Measurements from ENCODE around the gene EMILIN3. TPM values are rescaled to one million over a fixed set of nuclear protein-coding genes. Genes with fewer than 3 reads are reported as not detected.

The EMILIN3 gene
- total RNA-seq, 5 donors from 2014 or later (not counting 1 experiment from before 2014, with no cell fraction given): not detected

GRCh38 chr20:41373251-41373783, 6.7 kb upstream of the EMILIN3 start:
- Histone ChIP-seq H3K9me3 (no peaks in the 10 kb centered on the region), H3K27ac (ENCODE audit: low read length) (no peak overlapping the region), H3K36me3 (ENCODE audit: control insufficient read depth in 2 of 2, extremely low read depth in 1 of 2, insufficient read depth in 1 of 2, low read length in 1 of 2) (no peaks in the 10 kb centered on the region), H3K4me1 (ENCODE audit: control insufficient read depth in 1 of 2, extremely low read depth in 1 of 2, insufficient read depth in 2 of 2, low read length in 2 of 2) (no peaks in the 10 kb centered on the region), H3K4me3 (ENCODE audit: control insufficient read depth in 1 of 2, extremely low read depth in 1 of 2, low read length in 1 of 2) (no peak overlapping the region), H3K27me3 (replicated peaks in 1 of 2; ENCODE audit: control insufficient read depth in 2 of 2, extremely low read depth in 1 of 2, insufficient read depth in 2 of 2, low read length in 1 of 2) (peaks cover 2 to 60% of the 10 kb centered on the region in 2 experiments)
- no peak for DNase-seq
- peaks cover 4 to 5% (median 5%) of the 10 kb centered on the region in 3 donors for H3K9me3 Mint-ChIP-seq
- H3K4me1 Mint-ChIP-seq: no peaks in the 10 kb centered on the region
- no peak for ATAC-seq (replicated peaks in 1 of 4)
- H3K4me3 Mint-ChIP-seq: no peak overlapping the region
- H3K27me3 Mint-ChIP-seq: peaks cover 39 to 73% of the 10 kb centered on the region in 2 donors
- POLR2A ChIA-PET: interaction anchor here in 1 of 2 donors (0.6 kb wide), 1 partner anchor 451 kb away, joined by 3 read pairs; no protein-coding TSS in a partner anchor
- no peak overlapping the region for H3K27ac Mint-ChIP-seq
- WGBS (ENCODE audit: insufficient coverage): 70% methylated on average over 11 of the region's 11 CpGs
- CTCF ChIA-PET: no interaction called here
- H3K36me3 Mint-ChIP-seq: no peaks in the 10 kb centered on the region

GRCh38 chr20:41371371-41371770, 4.8 kb upstream of the EMILIN3 start:
- CTCF ChIA-PET: no interaction called here
- H3K36me3 Mint-ChIP-seq: no peaks in the 10 kb centered on the region
- WGBS (ENCODE audit: insufficient coverage): 100% methylated on average over 1 of the region's 4 CpGs
- H3K27me3 ChIP-seq (replicated peaks in 1 of 2; ENCODE audit: control insufficient read depth in 2 of 2, extremely low read depth in 1 of 2, insufficient read depth in 2 of 2, low read length in 1 of 2): peaks cover 3 to 65% of the 10 kb centered on the region in 2 experiments
- H3K4me3 ChIP-seq (ENCODE audit: control insufficient read depth in 1 of 2, extremely low read depth in 1 of 2, low read length in 1 of 2): no peak overlapping the region
- H3K27ac ChIP-seq (ENCODE audit: low read length): no peak overlapping the region
- no peaks in the 10 kb centered on the region for H3K9me3 ChIP-seq
- no peak overlapping the region for H3K27ac Mint-ChIP-seq
- no peak for DNase-seq
- POLR2A ChIA-PET: no interaction called here
- H3K36me3 ChIP-seq (ENCODE audit: control insufficient read depth in 2 of 2, extremely low read depth in 1 of 2, insufficient read depth in 1 of 2, low read length in 1 of 2): no peaks in the 10 kb centered on the region
- no peak overlapping the region for H3K4me3 Mint-ChIP-seq
- peaks cover 38 to 68% of the 10 kb centered on the region in 2 donors for H3K27me3 Mint-ChIP-seq
- peaks cover 4 to 5% (median 5%) of the 10 kb centered on the region in 3 donors for H3K9me3 Mint-ChIP-seq
- no peaks in the 10 kb centered on the region for H3K4me1 ChIP-seq (ENCODE audit: control insufficient read depth in 1 of 2, extremely low read depth in 1 of 2, insufficient read depth in 2 of 2, low read length in 2 of 2)
- H3K4me1 Mint-ChIP-seq: peaks cover 0 to 7% (median 6%) of the 10 kb centered on the region in 3 donors
- ATAC-seq (replicated peaks in 1 of 4): no peak

GRCh38 chr20:41370176-41370575, 3.6 kb upstream of the EMILIN3 start:
- WGBS (ENCODE audit: insufficient coverage): 42% methylated on average over 2 of the region's 5 CpGs
- no peak for ATAC-seq (replicated peaks in 1 of 4)
- no peaks in the 10 kb centered on the region for H3K9me3 ChIP-seq

GRCh38 chr20:41369673-41370072, 3.1 kb upstream of the EMILIN3 start:
- Mint-ChIP-seq H3K4me1 (peaks cover 0 to 9% (median 7%) of the 10 kb centered on the region in 3 donors), H3K9me3 (peaks cover 4 to 5% (median 5%) of the 10 kb centered on the region in 3 donors), H3K36me3 (no peaks in the 10 kb centered on the region), H3K27me3 (peaks cover 40 to 66% of the 10 kb centered on the region in 2 donors), H3K27ac (no peak overlapping the region), H3K4me3 (no peak overlapping the region)
- WGBS (ENCODE audit: insufficient coverage): 13% methylated on average over 1 of the region's 2 CpGs
- H3K27ac ChIP-seq (ENCODE audit: low read length): no peak overlapping the region
- no peak overlapping the region for H3K4me3 ChIP-seq (ENCODE audit: control insufficient read depth in 1 of 2, extremely low read depth in 1 of 2, low read length in 1 of 2)
- DNase-seq (no peak), ATAC-seq (replicated peaks in 1 of 4) (no peak)
- ChIA-PET CTCF (no interaction called here), POLR2A (no interaction called here)
- H3K36me3 ChIP-seq (ENCODE audit: control insufficient read depth in 2 of 2, extremely low read depth in 1 of 2, insufficient read depth in 1 of 2, low read length in 1 of 2): no peaks in the 10 kb centered on the region
- H3K9me3 ChIP-seq: no peaks in the 10 kb centered on the region
- H3K27me3 ChIP-seq (replicated peaks in 1 of 2; ENCODE audit: control insufficient read depth in 2 of 2, extremely low read depth in 1 of 2, insufficient read depth in 2 of 2, low read length in 1 of 2): peaks cover 3 to 63% of the 10 kb centered on the region in 2 experiments
- no peaks in the 10 kb centered on the region for H3K4me1 ChIP-seq (ENCODE audit: control insufficient read depth in 1 of 2, extremely low read depth in 1 of 2, insufficient read depth in 2 of 2, low read length in 2 of 2)

More at GRCh38 chr20:41370176-41370575, 3.6 kb upstream of the EMILIN3 start:
- peaks cover 3 to 64% of the 10 kb centered on the region in 2 experiments for H3K27me3 ChIP-seq (replicated peaks in 1 of 2; ENCODE audit: control insufficient read depth in 2 of 2, extremely low read depth in 1 of 2, insufficient read depth in 2 of 2, low read length in 1 of 2)
- H3K36me3 ChIP-seq (ENCODE audit: control insufficient read depth in 2 of 2, extremely low read depth in 1 of 2, insufficient read depth in 1 of 2, low read length in 1 of 2): no peaks in the 10 kb centered on the region
- H3K4me1 Mint-ChIP-seq: peaks cover 0 to 9% (median 7%) of the 10 kb centered on the region in 3 donors
- CTCF ChIA-PET: no interaction called here
- POLR2A ChIA-PET: interaction anchor here in 1 of 2 donors (0.7 kb wide), 1 partner anchor 630 kb away, joined by 4 read pairs; no protein-coding TSS in a partner anchor
- no peaks in the 10 kb centered on the region for H3K36me3 Mint-ChIP-seq
- H3K27ac ChIP-seq (ENCODE audit: low read length): no peak overlapping the region
- DNase-seq: no peak
- no peak overlapping the region for H3K4me3 Mint-ChIP-seq
- peaks cover 38 to 62% of the 10 kb centered on the region in 2 donors for H3K27me3 Mint-ChIP-seq
- no peak overlapping the region for H3K4me3 ChIP-seq (ENCODE audit: control insufficient read depth in 1 of 2, extremely low read depth in 1 of 2, low read length in 1 of 2)
- peaks cover 4 to 5% (median 5%) of the 10 kb centered on the region in 3 donors for H3K9me3 Mint-ChIP-seq
- no peak overlapping the region for H3K27ac Mint-ChIP-seq
- no peaks in the 10 kb centered on the region for H3K4me1 ChIP-seq (ENCODE audit: control insufficient read depth in 1 of 2, extremely low read depth in 1 of 2, insufficient read depth in 2 of 2, low read length in 2 of 2)

GRCh38 chr20:41367956-41368355, 1.3 kb upstream of the EMILIN3 start:
- POLR2A ChIA-PET: no interaction called here
- CTCF ChIA-PET: no interaction called here
- Histone ChIP-seq H3K36me3 (ENCODE audit: control insufficient read depth in 2 of 2, extremely low read depth in 1 of 2, insufficient read depth in 1 of 2, low read length in 1 of 2) (no peaks in the 10 kb centered on the region), H3K4me1 (ENCODE audit: control insufficient read depth in 1 of 2, extremely low read depth in 1 of 2, insufficient read depth in 2 of 2, low read length in 2 of 2) (no peaks in the 10 kb centered on the region), H3K27ac (ENCODE audit: low read length) (no peak overlapping the region), H3K9me3 (no peaks in the 10 kb centered on the region), H3K27me3 (replicated peaks in 1 of 2; ENCODE audit: control insufficient read depth in 2 of 2, extremely low read depth in 1 of 2, insufficient read depth in 2 of 2, low read length in 1 of 2) (peaks cover 3 to 56% of the 10 kb centered on the region in 2 experiments), H3K4me3 (ENCODE audit: control insufficient read depth in 1 of 2, extremely low read depth in 1 of 2, low read length in 1 of 2) (no peak overlapping the region)
- Mint-ChIP-seq H3K36me3 (no peaks in the 10 kb centered on the region), H3K9me3 (peaks cover 4 to 5% (median 5%) of the 10 kb centered on the region in 3 donors), H3K4me3 (peak overlapping the region in 1 of 3 donors; percentile 79), H3K27me3 (peaks cover 34 to 55% of the 10 kb centered on the region in 2 donors), H3K4me1 (peaks cover 0 to 9% (median 7%) of the 10 kb centered on the region in 3 donors), H3K27ac (no peak overlapping the region)
- WGBS (ENCODE audit: insufficient coverage): 72% methylated on average over 2 of the region's 3 CpGs
- DNase-seq: no peak
- no peak for ATAC-seq (replicated peaks in 1 of 4)

GRCh38 chr20:41367393-41367695, 726 bp upstream of the EMILIN3 start:
- peaks cover 0 to 5% (median 5%) of the 10 kb centered on the region in 3 donors for H3K9me3 Mint-ChIP-seq
- Histone ChIP-seq H3K4me1 (ENCODE audit: control insufficient read depth in 1 of 2, extremely low read depth in 1 of 2, insufficient read depth in 2 of 2, low read length in 2 of 2) (no peaks in the 10 kb centered on the region), H3K9me3 (no peaks in the 10 kb centered on the region), H3K27me3 (replicated peaks in 1 of 2; ENCODE audit: control insufficient read depth in 2 of 2, extremely low read depth in 1 of 2, insufficient read depth in 2 of 2, low read length in 1 of 2) (peaks cover 3 to 52% of the 10 kb centered on the region in 2 experiments), H3K4me3 (ENCODE audit: control insufficient read depth in 1 of 2, extremely low read depth in 1 of 2, low read length in 1 of 2) (no peak overlapping the region), H3K27ac (ENCODE audit: low read length) (no peak overlapping the region), H3K36me3 (ENCODE audit: control insufficient read depth in 2 of 2, extremely low read depth in 1 of 2, insufficient read depth in 1 of 2, low read length in 1 of 2) (no peaks in the 10 kb centered on the region)
- no peak for ATAC-seq (replicated peaks in 1 of 4)
- H3K36me3 Mint-ChIP-seq: no peaks in the 10 kb centered on the region
- peaks cover 34 to 50% of the 10 kb centered on the region in 2 donors for H3K27me3 Mint-ChIP-seq
- no peak for DNase-seq
- peak overlapping the region; percentile 24 to 79 (median 57) for H3K4me3 Mint-ChIP-seq
- CTCF ChIA-PET: no interaction called here
- WGBS (ENCODE audit: insufficient coverage): 47% methylated on average over 13 of the region's 13 CpGs
- POLR2A ChIA-PET: no interaction called here
- H3K4me1 Mint-ChIP-seq: peaks cover 0 to 9% (median 7%) of the 10 kb centered on the region in 3 donors
- H3K27ac Mint-ChIP-seq: peak overlapping the region in 1 of 2 donors; percentile 43

Data from T-cell (primary cell).